GM21619 (cell line): ENCODE results near the gene SLC35D3.
"Not testable (repeated sequence)": the region's sequence is repeated elsewhere in the genome, so short reads cannot be mapped to it uniquely, and the experiment has no call there.

Source experiments
- ATAC-seq: cut with Tn5 transposase; IDR thresholded peaks from one replicate; pipeline ENCODE4 v1.9.1; 2021; ENCODE audit not compliant: unreplicated experiment

The SLC35D3 gene, protein sequence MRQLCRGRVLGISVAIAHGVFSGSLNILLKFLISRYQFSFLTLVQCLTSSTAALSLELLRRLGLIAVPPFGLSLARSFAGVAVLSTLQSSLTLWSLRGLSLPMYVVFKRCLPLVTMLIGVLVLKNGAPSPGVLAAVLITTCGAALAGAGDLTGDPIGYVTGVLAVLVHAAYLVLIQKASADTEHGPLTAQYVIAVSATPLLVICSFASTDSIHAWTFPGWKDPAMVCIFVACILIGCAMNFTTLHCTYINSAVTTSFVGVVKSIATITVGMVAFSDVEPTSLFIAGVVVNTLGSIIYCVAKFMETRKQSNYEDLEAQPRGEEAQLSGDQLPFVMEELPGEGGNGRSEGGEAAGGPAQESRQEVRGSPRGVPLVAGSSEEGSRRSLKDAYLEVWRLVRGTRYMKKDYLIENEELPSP

DNA sequence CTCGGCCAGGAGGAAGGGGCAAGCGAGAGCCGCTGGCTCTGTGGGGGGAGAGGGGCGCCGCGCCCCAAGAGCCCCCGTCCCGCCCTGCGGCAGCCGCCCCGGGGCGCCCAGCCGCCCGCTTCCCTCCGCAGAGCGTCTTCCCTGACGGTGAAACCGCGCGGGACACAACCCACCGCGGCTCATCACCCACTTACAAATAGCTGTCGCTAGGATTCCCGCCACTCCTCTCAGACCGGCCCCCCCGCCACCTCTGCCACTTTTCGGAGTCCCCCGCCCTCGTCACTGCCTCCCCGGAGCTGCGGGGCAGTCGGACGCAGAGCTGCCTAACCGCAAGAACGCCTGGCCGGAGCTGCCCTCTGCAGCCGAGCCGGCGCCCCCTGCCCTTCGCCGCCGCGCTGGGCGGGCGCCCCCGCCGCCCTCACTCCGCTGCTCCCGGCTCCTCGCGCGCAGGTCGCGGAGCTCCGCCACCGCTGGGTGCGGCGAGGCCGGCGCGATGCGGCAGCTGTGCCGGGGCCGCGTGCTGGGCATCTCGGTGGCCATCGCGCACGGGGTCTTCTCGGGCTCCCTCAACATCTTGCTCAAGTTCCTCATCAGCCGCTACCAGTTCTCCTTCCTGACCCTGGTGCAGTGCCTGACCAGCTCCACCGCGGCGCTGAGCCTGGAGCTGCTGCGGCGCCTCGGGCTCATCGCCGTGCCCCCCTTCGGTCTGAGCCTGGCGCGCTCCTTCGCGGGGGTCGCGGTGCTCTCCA is at the start of gene SLC35D3:
TSS of gene SLC35D3 (plus strand) at position 366 of the 749 bp plus-strand sequence. CDS start at position 494, 128 bp downstream.
- ATAC-seq, result no peak

DNA sequence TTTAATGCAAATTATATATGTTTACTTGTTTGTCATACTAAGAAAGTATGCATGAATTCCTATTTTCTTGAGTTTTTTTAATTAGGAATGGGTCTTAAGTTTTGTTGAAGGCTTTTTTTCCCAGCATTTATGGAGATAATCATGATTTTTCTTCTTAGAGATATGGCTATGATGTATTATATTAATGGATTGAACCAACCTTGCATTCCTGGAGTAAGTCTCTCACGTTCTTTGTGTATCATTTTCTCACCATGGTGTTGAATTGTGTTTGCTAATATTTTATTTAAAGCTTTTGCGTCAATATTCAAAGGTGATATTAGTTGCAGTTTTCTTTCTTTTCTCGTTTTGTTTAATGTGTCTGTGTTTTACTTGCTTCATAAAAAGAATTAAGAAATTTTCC is 48.4 kb upstream of the SLC35D3 start:
- no peak for ATAC-seq

GRCh38 chr6:136876469-136876868 is 45.6 kb upstream of the SLC35D3 start:
- ATAC-seq, result not testable (repeated sequence)

DNA sequence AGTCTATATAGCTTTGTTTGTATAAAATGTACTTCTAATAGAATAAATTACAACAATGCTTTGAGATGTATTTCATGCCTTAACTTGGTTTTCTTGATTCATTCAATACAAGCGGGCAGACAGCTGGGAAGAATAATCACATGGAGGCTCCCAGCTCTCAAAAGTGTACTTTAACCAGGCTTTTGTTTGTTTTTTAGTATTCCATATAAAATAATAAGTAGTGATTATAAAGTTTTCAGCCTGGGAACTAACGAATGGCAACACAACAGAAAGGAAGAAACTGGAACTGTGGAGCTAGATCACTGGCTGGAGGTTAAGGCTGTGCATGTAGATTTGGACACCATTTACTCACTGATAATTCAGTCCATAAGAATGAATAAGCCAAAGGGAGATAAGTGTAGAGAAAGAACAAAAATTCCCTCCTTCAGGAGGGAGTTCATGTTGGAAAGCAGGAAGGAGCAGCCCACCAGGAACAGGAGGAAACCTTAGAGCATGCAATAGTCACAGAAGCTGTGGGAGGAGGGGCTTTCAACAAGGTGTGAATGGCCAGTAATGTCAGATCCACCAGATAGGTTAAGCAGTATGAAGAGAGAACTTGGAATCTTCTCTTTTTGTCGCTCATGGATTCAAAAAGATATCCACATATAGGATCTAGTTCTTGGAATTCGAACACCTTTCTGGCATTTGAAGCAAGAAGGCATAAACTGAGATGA is 41.2 kb upstream of the SLC35D3 start:
- no peak for ATAC-seq

DNA sequence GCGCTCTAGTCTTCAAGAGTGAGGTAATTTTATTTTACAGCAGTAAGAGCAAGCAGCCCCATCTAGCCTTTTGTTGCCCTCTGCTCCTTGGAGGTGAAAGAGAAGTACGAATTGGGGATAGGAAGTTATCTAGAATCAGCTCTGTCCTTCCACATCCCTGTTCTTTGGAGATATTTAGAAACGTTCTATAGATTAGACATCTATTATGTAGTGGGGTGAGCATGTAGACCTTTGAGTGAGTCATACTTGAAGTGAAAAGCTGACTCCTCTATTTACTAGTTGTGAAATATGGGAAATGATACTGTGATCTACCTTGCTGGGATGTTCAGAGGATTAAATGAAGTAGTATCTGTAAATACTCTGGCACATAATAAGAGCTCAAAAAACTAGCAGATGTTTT is 36.0 kb upstream of the SLC35D3 start:
- ATAC-seq, result no peak

GRCh38 chr6:136887953-136888352 is 34.1 kb upstream of the SLC35D3 start:
- ATAC-seq, result no peak

- ATAC-seq, result no peak
Observed at GRCh38 chr6:136889271-136890193, 32.6 kb upstream of the SLC35D3 start.

GRCh38 chr6:136890194-136890839 is 31.8 kb upstream of the SLC35D3 start:
- ATAC-seq, result no peak

GRCh38 chr6:136890986-136891385 is 31.1 kb upstream of the SLC35D3 start:
- no peak for ATAC-seq

- ATAC-seq, result no peak
Observed at GRCh38 chr6:136893187-136893586, 28.9 kb upstream of the SLC35D3 start.

- no peak for ATAC-seq
Observed at GRCh38 chr6:136895901-136896300, 26.2 kb upstream of the SLC35D3 start.

GRCh38 chr6:136897071-136897470 is 25.0 kb upstream of the SLC35D3 start:
- no peak for ATAC-seq

DNA sequence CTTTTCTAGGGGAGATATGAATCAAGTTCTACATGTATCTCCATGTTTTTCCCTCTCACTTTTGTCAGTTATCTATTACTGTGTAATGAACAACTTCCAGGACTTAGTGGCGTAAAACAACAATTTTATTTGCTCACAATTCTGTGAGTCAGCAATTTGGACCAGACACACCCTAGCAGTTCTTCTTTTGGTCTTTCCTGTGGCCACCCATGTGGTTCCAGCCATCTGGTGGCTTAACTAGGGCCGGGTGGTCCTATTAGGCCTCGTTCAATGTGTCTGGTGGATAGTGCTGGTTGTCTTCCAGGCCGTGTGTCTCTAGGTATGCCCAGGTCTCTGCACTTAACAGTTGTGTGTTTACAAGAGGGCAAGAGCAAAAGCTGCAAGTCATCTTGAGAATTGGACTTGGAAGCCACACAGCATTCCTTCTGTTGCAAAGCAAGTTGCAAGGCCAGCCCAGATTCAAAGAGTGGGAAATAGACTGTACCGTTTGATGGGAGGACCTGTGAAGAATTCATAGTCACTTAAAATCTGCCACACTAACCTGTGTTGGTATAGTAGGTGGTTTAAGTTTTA is 20.8 kb upstream of the SLC35D3 start:
- ATAC-seq, result no peak

GRCh38 chr6:136904477-136904876 is 17.6 kb upstream of the SLC35D3 start:
- ATAC-seq, result not testable (repeated sequence)

DNA sequence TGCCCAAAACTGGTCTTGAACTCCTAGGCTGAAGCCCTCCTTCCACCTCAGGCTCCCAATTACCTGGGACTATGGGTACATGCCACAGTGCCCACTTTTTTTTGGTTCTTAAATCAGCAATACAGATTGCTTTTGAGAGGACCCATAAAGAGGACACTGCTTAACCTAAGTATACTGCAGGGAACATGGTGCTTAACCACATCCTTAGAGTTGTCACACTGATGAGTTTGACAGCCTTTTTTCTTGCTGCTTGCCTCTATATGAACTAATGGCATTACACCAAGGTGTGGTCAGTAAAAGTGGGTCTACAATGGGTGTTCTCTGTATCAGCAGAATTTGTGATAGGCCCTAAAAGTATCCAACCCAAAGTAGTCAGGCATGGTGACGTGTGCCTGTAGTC is 7.2 kb upstream of the SLC35D3 start:
- no peak for ATAC-seq

- ATAC-seq, result no peak
Observed at GRCh38 chr6:136918706-136919105, 3.4 kb upstream of the SLC35D3 start.

GRCh38 chr6:136920216-136920615 is 1.9 kb upstream of the SLC35D3 start:
- no peak for ATAC-seq

GRCh38 chr6:136920671-136921380 is 1.3 kb upstream of the SLC35D3 start:
- ATAC-seq, result no peak

- no peak for ATAC-seq
Observed at GRCh38 chr6:136921381-136921935, 643 bp upstream of the SLC35D3 start.
